T-helper 9 cell (primary cell): ENCODE data around the gene STAMBPL1.
A peak's percentile ranks its signal among the peaks of the same experiment; 100 is the strongest.
"Not testable (repeated sequence)": the region's sequence is repeated elsewhere in the genome, so short reads cannot be mapped to it uniquely, and the experiment has no call there.

ENCODE experiments used
- DNase-seq: peaks from one replicate; pipeline ENCODE4 v3.0.0-alpha.2; 2020
- total RNA-seq, 2 donors: gene quantifications; one replicate each; lab custom pipeline; 2026; lab: John Stamatoyannopoulos, UW

The STAMBPL1 gene
- 29.7 to 35.0 reads per million in 2 donors for total RNA-seq

- peak; percentile 60 for DNase-seq
Observed at GRCh38 chr10:88879534-88880281, at the start of gene STAMBPL1. STAMBPL1 (plus strand) TSS chr10:88880245; CDS start chr10:88901709, 21,464 bp downstream.

- no peak for DNase-seq
Observed at GRCh38 chr10:88830643-88831268, 49.3 kb upstream of the STAMBPL1 start.

DNA sequence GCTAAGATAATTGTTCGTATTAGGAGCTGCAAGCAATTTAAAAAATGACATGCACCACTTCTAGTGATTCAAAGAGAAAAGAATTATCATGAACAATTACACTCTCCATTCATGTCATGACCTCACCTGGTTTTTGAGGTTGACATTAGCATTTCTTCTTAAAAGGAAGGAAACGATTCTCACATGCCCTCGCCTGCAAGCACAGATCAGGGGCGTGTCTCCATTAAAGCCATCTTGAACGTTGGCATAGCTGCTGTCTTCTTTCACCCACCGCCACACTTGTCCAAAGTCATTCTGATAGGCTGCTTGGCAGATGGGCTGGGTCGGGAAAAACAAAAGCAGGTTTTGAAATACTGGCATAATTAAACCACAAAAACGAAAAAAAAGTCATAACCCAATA, 48.3 kb upstream of the STAMBPL1 start:
- DNase-seq = no peak

DNA sequence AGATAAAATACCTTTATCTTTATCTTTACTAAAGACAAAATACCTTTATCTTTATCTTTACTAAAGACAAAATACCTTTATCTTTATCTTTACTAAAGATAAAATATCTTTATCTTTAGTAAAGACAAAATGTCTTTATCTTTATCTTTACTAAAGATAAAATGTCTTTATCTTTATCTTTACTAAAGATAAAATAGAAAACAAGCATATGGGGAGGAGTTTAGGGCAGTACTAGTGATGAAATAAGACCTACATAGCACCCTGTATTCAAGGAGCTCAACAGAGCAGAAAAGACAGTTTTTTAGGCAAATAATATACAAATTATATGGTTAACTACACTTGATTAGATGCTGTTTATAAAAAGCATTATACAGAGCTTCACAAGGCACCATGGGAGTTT, 47.7 kb upstream of the STAMBPL1 start:
- no peak for DNase-seq

- DNase-seq = no peak
Observed at GRCh38 chr10:88833156-88833555, 46.9 kb upstream of the STAMBPL1 start.

- no peak for DNase-seq
Observed at GRCh38 chr10:88833723-88834122, 46.3 kb upstream of the STAMBPL1 start.

DNA sequence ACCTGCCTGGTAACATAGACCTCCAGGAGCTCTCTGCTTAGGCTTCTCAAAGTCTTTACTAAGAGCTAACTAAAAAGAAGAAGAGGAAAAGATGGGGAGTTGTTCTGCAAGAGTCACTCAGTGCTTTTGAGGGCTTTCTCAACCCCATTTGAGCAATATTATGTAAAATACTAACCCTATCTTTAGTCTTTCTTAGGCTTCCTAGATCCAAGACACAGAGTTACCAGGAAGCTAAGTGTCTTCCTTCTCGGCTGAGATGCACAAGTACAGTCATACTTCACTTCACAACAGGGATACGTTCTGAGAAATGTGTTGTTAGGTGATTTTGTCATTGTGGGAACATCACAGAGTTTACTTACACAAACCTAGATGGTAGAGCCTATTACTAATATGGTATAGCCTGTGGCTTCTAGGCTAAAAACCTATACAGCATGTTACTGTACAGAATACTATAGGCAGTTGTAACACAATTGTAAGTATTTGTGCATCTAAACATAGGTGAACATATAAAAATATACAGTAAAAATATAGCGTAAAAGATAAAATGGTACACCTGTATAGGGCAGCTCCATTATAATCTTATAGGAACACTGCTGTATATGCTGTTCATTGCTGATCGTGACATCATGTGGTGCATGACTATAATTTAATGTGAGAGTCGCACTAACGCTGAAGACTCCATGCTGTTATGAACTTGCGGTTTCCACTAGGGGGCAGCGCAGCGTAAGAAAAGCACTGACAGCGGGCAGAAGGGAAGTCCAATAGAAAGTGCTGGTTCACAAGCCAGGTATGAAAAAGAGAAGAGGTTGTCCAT, 44.7 kb upstream of the STAMBPL1 start:
- peak; percentile 82 for DNase-seq

- no peak for DNase-seq
Observed at GRCh38 chr10:88835910-88836221, 44.2 kb upstream of the STAMBPL1 start.

GRCh38 chr10:88837632-88838031, 42.4 kb upstream of the STAMBPL1 start:
- DNase-seq = not testable (repeated sequence)

GRCh38 chr10:88838766-88839350, 41.2 kb upstream of the STAMBPL1 start:
- DNase-seq = no peak

DNA sequence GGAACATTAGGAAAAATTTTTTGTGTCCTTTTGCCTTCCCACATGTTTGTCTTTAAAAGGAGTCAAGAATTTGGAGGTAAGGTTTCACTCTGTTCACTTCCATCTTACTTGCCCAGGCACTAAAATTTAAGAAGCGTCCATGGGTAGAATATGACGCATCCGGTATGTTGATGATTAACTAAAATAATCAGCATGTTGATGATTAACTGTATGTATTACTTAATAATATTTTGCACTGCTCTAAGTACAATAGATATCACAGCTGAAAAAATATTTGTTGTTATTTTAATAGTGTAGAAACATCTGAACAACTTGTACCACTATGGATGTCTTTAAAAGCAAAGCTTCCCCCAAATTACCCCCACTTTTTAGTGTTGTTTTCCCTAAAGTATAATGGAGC, 39.9 kb upstream of the STAMBPL1 start:
- DNase-seq = no peak

- DNase-seq = no peak
Observed at GRCh38 chr10:88840881-88841280, 39.2 kb upstream of the STAMBPL1 start.

GRCh38 chr10:88841316-88842111, 38.5 kb upstream of the STAMBPL1 start:
- DNase-seq = no peak

GRCh38 chr10:88843171-88843570, 36.9 kb upstream of the STAMBPL1 start:
- DNase-seq = no peak

DNA sequence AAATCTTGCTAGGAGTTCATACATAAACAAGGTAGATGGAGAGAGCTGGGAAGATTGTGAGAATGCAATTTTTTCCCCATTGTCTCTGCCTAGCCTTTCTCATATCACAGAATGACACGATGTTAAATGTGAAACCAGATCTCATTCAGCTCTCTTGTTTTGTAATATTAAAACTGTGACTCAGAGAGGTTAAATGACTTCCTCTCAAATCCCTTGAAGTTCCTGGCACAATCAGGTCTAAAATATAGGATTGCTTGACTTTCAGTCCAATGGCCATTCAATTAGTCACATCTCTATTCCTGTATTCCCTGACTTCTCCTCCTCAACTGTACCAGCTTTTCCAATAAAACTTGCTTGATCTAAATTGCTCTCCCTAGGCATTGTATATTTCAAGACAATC, 31.5 kb upstream of the STAMBPL1 start:
- DNase-seq = no peak

DNA sequence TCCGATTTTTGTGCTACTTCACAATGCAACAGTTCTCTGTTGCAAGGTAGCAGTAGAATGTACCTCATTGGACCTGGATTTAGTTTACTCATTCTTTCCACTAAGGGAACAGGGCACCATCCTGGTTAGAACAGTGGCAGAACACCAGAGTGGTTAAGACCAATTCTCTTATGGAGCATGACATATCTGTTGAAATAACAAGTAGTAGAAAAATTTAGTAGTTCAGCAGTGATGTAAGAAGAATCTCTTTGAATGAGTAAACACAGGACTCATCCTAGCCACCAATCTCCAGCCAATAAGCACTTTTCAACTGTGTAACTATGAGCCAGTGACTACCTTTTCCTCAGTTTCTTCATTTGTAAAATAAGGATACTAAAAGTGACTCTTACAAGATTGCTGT, 30.8 kb upstream of the STAMBPL1 start:
- no peak for DNase-seq

DNA sequence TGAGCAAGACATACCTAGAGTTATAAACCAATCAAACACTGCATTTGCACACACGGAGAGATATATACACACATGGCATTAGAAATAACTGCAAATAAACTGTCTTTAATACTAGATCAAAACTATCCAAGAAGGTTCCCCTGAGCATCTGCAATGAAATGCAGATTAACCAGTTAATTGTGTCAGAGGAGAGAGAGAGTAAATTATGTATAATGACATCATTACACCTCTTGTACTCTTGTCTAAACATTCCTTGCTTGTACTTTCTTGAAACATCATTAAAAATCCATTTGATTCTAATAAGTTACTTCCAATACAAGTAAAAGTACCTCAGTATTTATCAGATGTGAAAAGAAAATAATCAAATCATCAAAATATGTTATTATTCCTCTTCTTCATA, 29.3 kb upstream of the STAMBPL1 start:
- DNase-seq = no peak

- DNase-seq = no peak
Observed at GRCh38 chr10:88851706-88852105, 28.3 kb upstream of the STAMBPL1 start, which contains the start of gene ANKRD22. ANKRD22 (minus strand) TSS chr10:88851844; CDS start chr10:88851607, 237 bp downstream.

DNA sequence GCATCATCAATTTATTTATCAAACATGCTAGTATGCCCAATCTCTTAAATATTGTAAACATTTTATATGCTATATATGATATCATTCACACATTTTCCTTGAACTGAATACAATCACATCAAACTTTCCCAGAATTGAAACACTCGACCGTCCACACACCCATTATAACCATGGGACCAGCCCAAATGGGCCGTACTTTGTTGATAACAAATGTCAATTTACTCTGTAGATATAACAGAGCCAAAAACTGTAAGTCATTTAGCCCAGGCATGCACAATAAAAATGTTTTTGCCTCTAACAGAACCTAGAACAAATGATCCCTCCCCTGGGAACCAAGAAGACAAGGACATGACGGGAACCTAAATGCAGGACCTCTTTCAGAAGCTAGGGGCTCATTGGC, 27.7 kb upstream of the STAMBPL1 start:
- no peak for DNase-seq

DNA sequence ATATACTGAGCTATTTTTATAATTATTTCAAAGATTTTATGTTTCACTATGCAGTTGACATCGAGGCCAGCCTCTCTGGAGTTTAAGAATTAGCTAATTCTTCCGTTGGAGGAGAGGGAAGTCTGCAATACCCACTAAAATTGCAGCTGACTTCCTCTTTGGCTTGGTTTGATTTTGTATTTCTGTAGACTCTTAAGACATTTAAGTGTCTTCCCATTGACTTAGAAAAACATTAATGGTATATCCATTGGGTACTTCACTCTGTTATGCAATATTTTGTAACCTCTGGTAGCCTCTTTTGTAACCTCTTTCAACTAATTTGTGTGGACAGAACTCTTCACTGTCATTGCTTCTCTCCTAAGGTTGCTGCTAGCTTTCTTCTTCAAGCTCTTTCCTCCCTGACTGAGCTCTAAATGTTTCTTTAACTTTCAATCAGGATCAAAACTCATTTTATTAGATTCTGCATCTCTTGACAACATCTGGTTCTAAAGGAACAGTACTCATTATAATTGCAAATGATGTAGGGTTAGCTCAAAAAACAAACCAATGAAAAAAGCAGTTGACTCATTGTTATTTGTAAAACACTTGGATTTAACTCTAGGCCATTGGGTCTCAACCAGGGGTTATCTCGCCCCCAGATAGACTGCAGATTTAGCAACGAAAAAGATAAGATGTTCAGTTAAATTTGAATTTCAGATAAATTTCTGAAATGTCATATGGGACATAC, 26.7 kb upstream of the STAMBPL1 start:
- DNase-seq = no peak

DNA sequence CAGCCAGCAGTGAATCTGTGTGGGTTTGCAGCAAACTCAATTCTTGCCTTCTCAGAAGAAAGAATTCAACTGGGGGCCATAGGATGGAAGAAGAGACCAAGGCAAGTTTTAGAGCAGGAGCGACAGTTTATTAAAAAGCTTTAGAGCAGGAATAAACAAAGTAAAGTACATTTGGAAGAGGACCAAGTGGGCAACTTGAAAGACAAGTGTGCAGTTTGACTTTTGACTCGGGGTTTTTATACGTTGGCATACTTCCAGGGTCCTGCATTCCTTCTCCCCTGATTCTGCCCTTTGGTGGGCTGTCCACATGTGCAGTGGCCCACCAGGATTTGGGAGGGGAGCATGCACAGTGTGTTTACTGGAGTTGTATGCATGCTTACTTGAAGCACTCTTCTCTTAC, 25.4 kb upstream of the STAMBPL1 start:
- no peak for DNase-seq

GRCh38 chr10:88857831-88858230, 22.2 kb upstream of the STAMBPL1 start:
- DNase-seq = no peak
